IPS-18c (cell line): Measurements from ENCODE around the gene POLD1.

Source experiments
- H3K4me3 ChIP-seq: 2 replicates; pipeline ENCODE4 v1.7.0; 2013; ENCODE audit warnings: low read depth, mild to moderate bottlenecking, low read length, moderate library complexity; ENCODE audit not compliant: insufficient read depth
- H3K9me3 ChIP-seq: one replicate; pipeline ENCODE4 v1.6.1; 2013; ENCODE audit warnings: mild to moderate bottlenecking, low read length, moderate library complexity; ENCODE audit not compliant: control insufficient read depth, insufficient read depth

The POLD1 gene

GRCh38 chr19:50464348-50464747, 80.2 kb downstream of the POLD1 start:
- no peak overlapping the region; the same call in 1 of the 2 replicates for H3K4me3 ChIP-seq

GRCh38 chr19:50465000-50465399, 80.9 kb downstream of the POLD1 start:
- H3K4me3 ChIP-seq = no peak overlapping the region
- no peaks in the 10 kb centered on the region for H3K9me3 ChIP-seq

More at GRCh38 chr19:50464348-50464747, 80.2 kb downstream of the POLD1 start:
- no peaks in the 10 kb centered on the region for H3K9me3 ChIP-seq

GRCh38 chr19:50465986-50466705, 82.0 kb downstream of the POLD1 start:
- Histone ChIP-seq H3K9me3 (no peaks in the 10 kb centered on the region), H3K4me3 (no peak overlapping the region)

- no peak overlapping the region for H3K4me3 ChIP-seq
- H3K9me3 ChIP-seq = no peaks in the 10 kb centered on the region
These were observed 82.5 kb downstream of the POLD1 start for GRCh38 chr19:50466706-50467039.

GRCh38 chr19:50467566-50467965, 83.4 kb downstream of the POLD1 start:
- H3K4me3 ChIP-seq = no peak overlapping the region
- no peaks in the 10 kb centered on the region for H3K9me3 ChIP-seq
